ENCODE measurements around the gene CLEC2B.
A peak's percentile ranks its signal among the peaks of the same experiment; 100 is the strongest.
"Not testable (repeated sequence)": the region's sequence is repeated elsewhere in the genome, so short reads cannot be mapped to it uniquely, and the experiment has no call there.

The CLEC2B gene

DNA sequence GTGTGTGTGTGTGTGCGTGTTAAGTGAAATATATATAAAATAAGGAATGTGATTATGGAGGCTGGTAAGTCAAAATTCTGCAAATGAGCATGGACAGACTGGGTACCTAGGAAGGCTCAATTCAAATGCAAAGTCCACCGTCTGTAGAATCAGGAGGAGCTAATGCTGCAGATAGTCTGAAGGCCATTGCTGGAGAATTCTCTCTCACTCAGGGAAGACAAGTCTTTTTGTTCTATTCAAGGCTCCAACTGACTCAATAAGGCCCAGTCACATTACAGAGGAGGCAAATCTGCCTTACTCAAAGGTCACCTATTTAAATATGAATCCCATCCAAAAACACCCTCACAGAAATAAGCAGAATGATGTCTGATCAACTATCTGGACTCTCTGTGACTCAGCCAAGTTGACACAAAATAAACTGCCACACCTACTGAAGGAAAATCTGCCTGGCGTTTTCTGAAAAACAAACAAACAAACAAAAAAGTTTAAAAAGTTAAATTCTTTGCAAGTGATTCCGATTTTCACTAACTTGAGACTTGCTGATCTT is 11.5 kb upstream of the CLEC2B start:
- TF ChIP-seq, protein P1, sequence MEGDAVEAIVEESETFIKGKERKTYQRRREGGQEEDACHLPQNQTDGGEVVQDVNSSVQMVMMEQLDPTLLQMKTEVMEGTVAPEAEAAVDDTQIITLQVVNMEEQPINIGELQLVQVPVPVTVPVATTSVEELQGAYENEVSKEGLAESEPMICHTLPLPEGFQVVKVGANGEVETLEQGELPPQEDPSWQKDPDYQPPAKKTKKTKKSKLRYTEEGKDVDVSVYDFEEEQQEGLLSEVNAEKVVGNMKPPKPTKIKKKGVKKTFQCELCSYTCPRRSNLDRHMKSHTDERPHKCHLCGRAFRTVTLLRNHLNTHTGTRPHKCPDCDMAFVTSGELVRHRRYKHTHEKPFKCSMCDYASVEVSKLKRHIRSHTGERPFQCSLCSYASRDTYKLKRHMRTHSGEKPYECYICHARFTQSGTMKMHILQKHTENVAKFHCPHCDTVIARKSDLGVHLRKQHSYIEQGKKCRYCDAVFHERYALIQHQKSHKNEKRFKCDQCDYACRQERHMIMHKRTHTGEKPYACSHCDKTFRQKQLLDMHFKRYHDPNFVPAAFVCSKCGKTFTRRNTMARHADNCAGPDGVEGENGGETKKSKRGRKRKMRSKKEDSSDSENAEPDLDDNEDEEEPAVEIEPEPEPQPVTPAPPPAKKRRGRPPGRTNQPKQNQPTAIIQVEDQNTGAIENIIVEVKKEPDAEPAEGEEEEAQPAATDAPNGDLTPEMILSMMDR (IDR thresholded peaks at IDR 0.05; ENCODE audit: low read depth, low read length, missing control alignments), result no peak
- in situ Hi-C loops (cut with HindIII; ENCODE audit: low pct_ligation_motif_present, low sequenced_read_pairs), result no loop called here
- H3K27ac ChIP-seq, result no peak overlapping the region
- no peaks in the 10 kb centered on the region for H3K36me3 ChIP-seq (replicated peaks)
- H3K4me3 ChIP-seq (ENCODE audit: low read depth, low read length), result no peak overlapping the region
- DNase-seq, result no peak
- no peaks in the 10 kb centered on the region for H3K27me3 ChIP-seq (replicated peaks)

DNA sequence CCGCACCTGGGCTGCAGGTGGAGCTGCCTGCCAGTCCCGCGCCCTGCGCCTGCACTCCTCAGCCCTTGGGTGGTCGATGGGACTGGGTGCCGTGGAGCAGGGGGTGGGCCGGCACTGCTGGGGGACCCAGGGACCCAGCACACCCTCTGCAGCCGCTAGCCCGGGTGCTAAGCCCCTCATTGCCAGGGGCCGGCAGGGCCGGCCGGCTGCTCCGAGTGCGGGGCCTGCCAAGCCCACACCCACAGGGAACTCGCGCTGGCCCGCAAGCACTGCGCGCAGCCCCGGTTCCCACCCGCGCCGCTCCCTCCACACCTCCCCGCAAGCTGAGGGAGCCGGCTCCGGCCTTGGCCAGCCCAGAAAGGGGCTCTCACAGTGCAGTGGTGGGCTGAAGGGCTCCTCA is 7.0 kb upstream of the CLEC2B start:
- H3K36me3 ChIP-seq (replicated peaks); DNase-seq; H3K27ac ChIP-seq; H3K27me3 ChIP-seq (replicated peaks); H3K4me3 ChIP-seq (ENCODE audit: low read depth, low read length); in situ Hi-C loops (cut with HindIII; ENCODE audit: low pct_ligation_motif_present, low sequenced_read_pairs): not testable (repeated sequence)

DNA sequence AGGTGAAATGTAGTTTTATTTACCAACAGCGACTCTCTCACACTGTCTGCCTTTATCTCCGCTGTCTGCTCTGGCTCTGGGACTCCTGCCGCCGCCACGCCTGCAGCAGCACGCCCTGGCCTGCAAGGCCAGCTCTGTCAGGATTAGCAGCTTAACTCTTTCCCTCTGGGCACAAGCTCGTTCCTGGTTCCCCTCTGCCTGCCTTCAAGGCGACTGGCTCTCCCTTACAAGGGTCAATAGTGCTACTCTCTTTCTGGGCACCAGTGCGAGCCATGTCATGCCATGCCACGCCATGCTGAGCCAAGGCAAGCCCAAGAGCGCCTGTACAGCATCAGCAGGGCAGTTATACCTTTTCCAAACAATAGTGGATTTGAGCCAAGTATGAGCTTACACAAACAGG is 3.6 kb upstream of the CLEC2B start:
- Histone ChIP-seq H3K36me3 (replicated peaks) (no peaks in the 10 kb centered on the region), H3K27ac (no peak overlapping the region), H3K27me3 (replicated peaks) (no peaks in the 10 kb centered on the region), H3K4me3 (ENCODE audit: low read depth, low read length) (no peak overlapping the region)
- in situ Hi-C loops (cut with HindIII; ENCODE audit: low pct_ligation_motif_present, low sequenced_read_pairs), result no loop called here
- DNase-seq, result no peak
- TF ChIP-seq, protein P1 (IDR thresholded peaks at IDR 0.05; ENCODE audit: low read depth, low read length, missing control alignments), result no peak

DNA sequence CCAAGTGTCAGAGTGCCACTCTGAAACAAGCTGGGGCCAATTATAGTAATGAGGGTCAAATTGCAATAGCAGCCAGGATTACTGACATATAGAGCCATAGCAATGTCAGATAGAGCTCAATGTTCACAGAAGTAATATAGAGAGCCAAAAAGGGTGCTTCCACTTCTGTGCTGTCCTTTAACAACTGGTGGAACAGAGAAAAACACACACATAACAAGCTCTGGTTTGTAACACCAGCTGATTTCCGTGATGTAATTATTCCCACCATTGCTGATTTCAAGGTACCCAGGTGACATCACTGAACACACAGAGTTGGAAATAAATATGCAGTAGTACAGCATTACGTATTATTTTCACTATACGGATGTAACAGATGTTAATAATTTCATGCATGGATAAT is 3.0 kb upstream of the CLEC2B start:
- TF ChIP-seq, protein P1 (IDR thresholded peaks at IDR 0.05; ENCODE audit: low read depth, low read length, missing control alignments), result no peak

DNA sequence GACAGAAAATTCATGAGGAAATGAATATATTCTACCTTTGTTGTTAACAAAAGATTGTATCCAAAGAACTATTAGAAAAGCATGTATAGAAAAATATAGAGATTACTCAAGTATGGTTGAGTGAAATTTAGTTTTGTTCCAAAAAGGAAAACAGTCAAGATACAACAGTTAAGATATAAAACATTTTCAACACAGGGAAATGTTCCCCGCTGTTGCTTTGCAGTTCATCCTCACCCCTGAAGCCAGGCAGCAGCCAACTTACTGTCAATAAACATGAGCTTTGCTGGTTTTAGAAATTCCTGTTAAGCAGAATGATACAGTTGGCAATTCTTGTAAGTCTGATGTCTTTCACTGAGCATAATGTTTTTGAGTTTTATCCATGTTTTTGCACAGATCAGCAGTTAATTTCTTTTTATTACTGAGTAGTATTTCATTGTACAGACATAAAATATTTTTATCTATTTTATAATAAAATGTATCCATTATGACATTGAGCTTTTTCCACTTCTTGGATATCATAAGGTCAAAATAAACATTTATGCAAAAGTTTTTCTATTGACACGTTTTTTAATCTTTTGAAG is 1.2 kb upstream of the CLEC2B start:
- H3K4me3 ChIP-seq (ENCODE audit: low read depth, low read length), result peak overlapping the region; percentile 47
- TF ChIP-seq, protein P1 (IDR thresholded peaks at IDR 0.05; ENCODE audit: low read depth, low read length, missing control alignments), result no peak

More for the DNA sequence above, 3.0 kb upstream of the CLEC2B start:
- Histone ChIP-seq H3K27me3 (replicated peaks) (no peaks in the 10 kb centered on the region), H3K27ac (no peak overlapping the region), H3K4me3 (ENCODE audit: low read depth, low read length) (no peak overlapping the region), H3K36me3 (replicated peaks) (no peaks in the 10 kb centered on the region)
- DNase-seq, result no peak
- in situ Hi-C loops (cut with HindIII; ENCODE audit: low pct_ligation_motif_present, low sequenced_read_pairs), result no loop called here

DNA sequence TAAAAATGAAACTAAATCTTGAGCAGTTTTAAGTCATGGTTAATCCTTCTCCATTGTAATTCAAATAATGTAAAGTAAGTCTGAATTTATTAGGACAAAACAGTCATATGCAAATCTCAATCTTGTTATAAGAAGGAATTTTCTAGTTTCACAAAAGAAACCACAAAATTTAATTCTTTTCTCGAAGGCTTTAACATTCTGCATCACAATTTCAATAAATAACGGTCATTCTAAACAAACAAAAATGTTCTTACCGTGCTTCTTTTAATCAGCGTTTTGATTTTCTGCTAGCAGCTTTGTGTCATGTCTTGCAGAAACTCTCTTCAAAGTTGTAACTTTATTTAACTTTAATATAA is 225 bp downstream of the CLEC2B start:
- no peaks in the 10 kb centered on the region for H3K36me3 ChIP-seq (replicated peaks)
- H3K27ac ChIP-seq, result peak overlapping the region; percentile 55
- TF ChIP-seq, protein P1 (IDR thresholded peaks at IDR 0.05; ENCODE audit: low read depth, low read length, missing control alignments), result no peak
- H3K27me3 ChIP-seq (replicated peaks), result no peaks in the 10 kb centered on the region
- H3K4me3 ChIP-seq (ENCODE audit: low read depth, low read length), result peak overlapping the region; percentile 47
- DNase-seq, result no peak
- in situ Hi-C loops (cut with HindIII; ENCODE audit: low pct_ligation_motif_present, low sequenced_read_pairs), result no loop called here

More for the DNA sequence above, 1.2 kb upstream of the CLEC2B start:
- in situ Hi-C loops (cut with HindIII; ENCODE audit: low pct_ligation_motif_present, low sequenced_read_pairs), result no loop called here
- H3K27me3 ChIP-seq (replicated peaks), result no peaks in the 10 kb centered on the region
- H3K36me3 ChIP-seq (replicated peaks), result no peaks in the 10 kb centered on the region
- DNase-seq, result no peak
- no peak overlapping the region for H3K27ac ChIP-seq
